ENCODE measurements around the gene SCN4A.

DNA sequence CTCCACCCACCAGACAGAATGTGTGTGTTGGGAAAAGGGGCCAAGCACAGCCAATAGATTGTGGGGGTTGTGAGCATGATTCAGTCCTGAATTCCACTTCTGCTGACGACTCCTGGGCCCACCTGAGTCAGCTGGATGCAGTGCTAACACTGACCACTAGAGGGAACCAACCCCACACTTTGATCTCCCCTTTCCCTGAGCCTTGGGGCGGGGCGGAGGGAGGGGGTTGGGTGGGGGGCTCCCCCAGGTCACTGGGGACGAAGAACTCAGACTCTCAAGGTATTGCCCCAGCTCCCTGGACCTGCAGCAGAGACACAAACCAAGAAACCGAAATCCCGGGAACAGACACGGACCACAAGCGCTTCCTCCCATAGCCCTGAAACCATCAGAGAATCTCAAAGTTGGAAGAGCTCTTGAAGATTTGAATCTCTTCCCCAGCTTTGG is 61.0 kb downstream of the SCN4A start:
- TF ChIP-seq POLR2A (IDR thresholded peaks at IDR 0.05; ENCODE audit: low read length) (no peak), GATA1 (IDR thresholded peaks at IDR 0.05; ENCODE audit: low read depth, low read length) (no peak)
